GM19455 (cell line): ENCODE results near the gene CD3E.
"Not testable (repeated sequence)": the region's sequence is repeated elsewhere in the genome, so short reads cannot be mapped to it uniquely, and the experiment has no call there.

Experiments used
- ATAC-seq: cut with Tn5 transposase; IDR thresholded peaks from one replicate; pipeline ENCODE4 v1.9.1; 2021; ENCODE audit not compliant: unreplicated experiment

Gene CD3E

GRCh38 chr11:118290923-118291322 is 13.6 kb upstream of the CD3E start:
- ATAC-seq = no peak

GRCh38 chr11:118291477-118292135 is 12.9 kb upstream of the CD3E start:
- ATAC-seq = no peak

GRCh38 chr11:118294053-118294452 is 10.5 kb upstream of the CD3E start:
- no peak for ATAC-seq

GRCh38 chr11:118295199-118295598 is 9.3 kb upstream of the CD3E start:
- no peak for ATAC-seq

GRCh38 chr11:118295815-118296454 is 8.6 kb upstream of the CD3E start:
- ATAC-seq = no peak

GRCh38 chr11:118301600-118302195 is 2.8 kb upstream of the CD3E start:
- ATAC-seq = no peak

- no peak for ATAC-seq
Measured at GRCh38 chr11:118304227-118304567, 333 bp upstream of the CD3E start.

- no peak for ATAC-seq
Measured at GRCh38 chr11:118305726-118306125, 1.2 kb downstream of the CD3E start.

GRCh38 chr11:118306556-118306955 is 2.0 kb downstream of the CD3E start:
- ATAC-seq = no peak

GRCh38 chr11:118308995-118309528 is 4.5 kb downstream of the CD3E start:
- ATAC-seq = not testable (repeated sequence)

GRCh38 chr11:118310271-118310670 is 5.7 kb downstream of the CD3E start:
- ATAC-seq = no peak

GRCh38 chr11:118310781-118311485 is 6.4 kb downstream of the CD3E start:
- no peak for ATAC-seq

- no peak for ATAC-seq
Measured at GRCh38 chr11:118311518-118311917, 7.0 kb downstream of the CD3E start.

GRCh38 chr11:118312328-118312727 is 7.8 kb downstream of the CD3E start:
- no peak for ATAC-seq

- no peak for ATAC-seq
Measured at GRCh38 chr11:118313242-118313641, 8.7 kb downstream of the CD3E start.

- ATAC-seq = no peak
Measured at GRCh38 chr11:118314988-118315411, 10.5 kb downstream of the CD3E start.

- ATAC-seq = no peak
Measured at GRCh38 chr11:118318124-118318523, 13.6 kb downstream of the CD3E start.

- ATAC-seq = no peak
Measured at GRCh38 chr11:118318581-118319336, 14.2 kb downstream of the CD3E start.

GRCh38 chr11:118319337-118319707 is 14.8 kb downstream of the CD3E start:
- no peak for ATAC-seq

- no peak for ATAC-seq
Measured at GRCh38 chr11:118320515-118320914, 16.0 kb downstream of the CD3E start.
